Caco-2 (cell line): ENCODE measurements around the gene PPM1A. TPM values are rescaled to one million over a fixed set of nuclear protein-coding genes. Genes with fewer than 3 reads are reported as not detected.

Source experiments
- BruUV-seq: library from RNA; stranded (reverse); fragments of 400-500 nt; replicated peaks from 2 replicates; lab custom pipeline; 2021; lab: Mats Ljungman, UMichigan
- CTCF ChIA-PET: fragments of 300-600 bp; sonication (Branson Sonifier 250); formaldehyde crosslinking; loops from one replicate; lab custom pipeline; 2022; ENCODE audit warnings: antibody characterized with exemption; lab: Charles Lee
- POLR2A ChIA-PET: fragments of 300-600 bp; sonication (Branson Sonifier 250); formaldehyde crosslinking; loops from one replicate; lab custom pipeline; 2022; ENCODE audit warnings: antibody characterized with exemption; lab: Charles Lee
- DNase-seq, 2 experiments: peaks; one replicate each; pipeline versions ENCODE4 v3.0.0 to v3.0.0-alpha.2; 2020 to 2022
- H3K27me3 ChIP-seq: replicated peaks from 2 replicates; pipeline ENCODE4 v1.6.0; 2011; ENCODE audit warnings: low read length; ENCODE audit not compliant: control insufficient read depth, insufficient read depth
- H3K36me3 ChIP-seq: 2 replicates; pipeline ENCODE4 v1.5.1; 2011; ENCODE audit warnings: low read length; ENCODE audit not compliant: control insufficient read depth, insufficient read depth
- H3K4me1 ChIP-seq: fragments of 250-450 bp; sonication (Bioruptor Pico); 2 replicates; pipeline ENCODE4 v1.5.1; 2020; ENCODE audit warnings: mild to moderate bottlenecking
- H3K4me3 ChIP-seq: 2 replicates; pipeline ENCODE4 v1.5.1; 2011; ENCODE audit warnings: low read depth, mild to moderate bottlenecking, control low read depth, low read length
- H3K9me3 ChIP-seq: fragments of 250-450 bp; sonication (Bioruptor Pico); 2 replicates; pipeline ENCODE4 v1.5.1; 2020; ENCODE audit warnings: mild to moderate bottlenecking, moderate library complexity
- H3K27ac Mint-ChIP-seq: one replicate; pipeline ENCODE4 v1.8.0; 2022; ENCODE audit warnings: mixed read lengths; ENCODE audit not compliant: unreplicated experiment
- H3K27me3 Mint-ChIP-seq: one replicate; pipeline ENCODE4 v1.8.0; 2022; ENCODE audit warnings: mixed read lengths; ENCODE audit not compliant: insufficient read depth, unreplicated experiment
- H3K36me3 Mint-ChIP-seq: one replicate; pipeline ENCODE4 v1.8.0; 2022; ENCODE audit warnings: mild to moderate bottlenecking, mixed read lengths; ENCODE audit not compliant: insufficient read depth, unreplicated experiment
- H3K4me1 Mint-ChIP-seq: one replicate; pipeline ENCODE4 v1.8.0; 2022; ENCODE audit warnings: low read depth, mixed read lengths; ENCODE audit not compliant: unreplicated experiment
- H3K4me3 Mint-ChIP-seq: one replicate; pipeline ENCODE4 v1.8.0; 2022; ENCODE audit warnings: mild to moderate bottlenecking, moderate library complexity, mixed read lengths; ENCODE audit not compliant: unreplicated experiment
- H3K9me3 Mint-ChIP-seq: one replicate; pipeline ENCODE4 v1.8.0; 2022; ENCODE audit warnings: mixed read lengths; ENCODE audit not compliant: unreplicated experiment
- CTCF ChIP-seq, 2 experiments: fragments of 200-600 bp in 1 of 2; IDR thresholded peaks; 1 replicate in 1 of 2; 2 replicates in 1 of 2; pipeline versions ENCODE4 v1.5.1 to v1.8.0; 2011 to 2022; ENCODE audit warnings: antibody characterized with exemption in 1 of 2, control low read depth in 1 of 2, inconsistent platforms in 1 of 2, low read depth in 1 of 2, low read length in 1 of 2, mild to moderate bottlenecking in 1 of 2, moderate library complexity in 1 of 2; ENCODE audit not compliant: insufficient read depth in 1 of 2, severe bottlenecking in 1 of 2, unreplicated experiment in 1 of 2
- intact Hi-C: fragments of 100-400 bp; cut with micrococcal nuclease; formaldehyde crosslinking; loops from one replicate; pipeline ENCODE4 v1.10.0; 2022; ENCODE audit not compliant: unreplicated experiment
- total RNA-seq: library from RNA; stranded (reverse); gene quantifications from 2 replicates; pipeline ENCODE4 v1.2.3, GENCODE V29; 2022

The PPM1A gene
- total RNA-seq, 1 experiment from 2014 or later: 35.6 TPM

DNA sequence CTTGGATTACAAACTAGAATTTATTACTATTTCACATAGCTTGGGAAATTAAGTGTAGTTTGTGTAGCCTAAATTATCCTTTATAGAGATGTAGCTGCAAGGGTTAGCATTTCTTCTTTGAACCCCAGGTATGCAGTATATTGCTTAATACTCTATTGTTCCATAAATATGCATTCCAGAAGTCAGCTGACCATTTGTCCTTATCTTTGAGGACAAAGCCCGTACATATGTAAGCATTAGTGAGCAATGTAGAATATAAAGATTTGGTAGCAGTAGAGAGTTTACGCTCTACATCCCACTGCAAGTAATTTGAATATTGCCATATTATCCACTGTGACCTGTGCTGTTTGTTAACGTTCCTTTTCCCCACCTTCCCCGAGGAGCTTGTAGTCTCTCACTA is 26.9 kb downstream of the PPM1A start:
- H3K4me1 ChIP-seq: peaks cover 45% of the 10 kb centered on the region
- no TSS peak for BruUV-seq
- no peak overlapping the region for H3K4me3 ChIP-seq
- peak in 1 of 2 experiments; percentile 49 for DNase-seq
- H3K4me3 Mint-ChIP-seq: peak overlapping the region; percentile 30
- CTCF ChIA-PET: interaction anchor here (1.3 kb wide), 1 partner anchor 52 kb away, joined by 4 read pairs; no protein-coding TSS in a partner anchor
- intact Hi-C loops: loop anchor here (1.0 to 10.0 kb wide), 3 partner anchors 10 to 181 kb away; partner anchors contain the start of genes PCNX4 and PPM1A
- no peaks in the 10 kb centered on the region for H3K9me3 ChIP-seq
- H3K27ac Mint-ChIP-seq: no peak overlapping the region
- H3K36me3 Mint-ChIP-seq: no peaks in the 10 kb centered on the region
- TF ChIP-seq CTCF (IDR thresholded peaks at IDR 0.05; ENCODE audit: insufficient read depth in 1 of 2, low read depth in 1 of 2, low read length in 1 of 2, severe bottlenecking in 1 of 2, unreplicated experiment in 1 of 2): no peak
- POLR2A ChIA-PET: interaction anchor here (0.7 to 1.5 kb wide), 2 partner anchors 27 to 942 kb away, joined by 4 to 22 read pairs; partner anchors contain the start of gene PPM1A
- peaks cover 44% of the 10 kb centered on the region for H3K4me1 Mint-ChIP-seq
- no peaks in the 10 kb centered on the region for H3K9me3 Mint-ChIP-seq
- H3K27me3 ChIP-seq: no peaks in the 10 kb centered on the region
- H3K27me3 Mint-ChIP-seq: no peaks in the 10 kb centered on the region
- H3K36me3 ChIP-seq: no peaks in the 10 kb centered on the region; the same call in 1 of the 2 replicates

DNA sequence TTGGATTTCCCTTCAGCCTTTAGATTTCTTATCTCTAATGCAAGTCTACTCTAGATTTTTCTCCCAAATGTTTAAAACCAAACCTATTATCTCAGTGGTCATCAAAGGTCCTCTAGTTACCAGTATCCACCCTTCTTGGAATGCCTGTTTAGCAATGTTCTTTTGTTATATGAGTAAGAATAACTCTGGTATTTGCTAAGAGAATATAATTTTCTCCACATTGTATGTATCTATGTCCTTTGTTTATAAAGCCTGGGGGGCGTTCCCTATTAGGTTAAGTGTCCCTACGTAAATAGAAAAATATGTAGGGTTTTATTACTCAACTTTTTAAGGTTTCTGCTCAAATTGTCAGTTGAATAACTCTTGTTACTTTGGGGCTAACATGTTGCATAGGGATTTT is 27.3 kb downstream of the PPM1A start:
- Mint-ChIP-seq H3K4me3 (peak overlapping the region; percentile 30), H3K27ac (no peak overlapping the region), H3K36me3 (no peaks in the 10 kb centered on the region), H3K27me3 (no peaks in the 10 kb centered on the region), H3K9me3 (no peaks in the 10 kb centered on the region), H3K4me1 (peaks cover 40% of the 10 kb centered on the region)
- intact Hi-C loops: loop anchor here (1.0 to 10.0 kb wide), 3 partner anchors 10 to 182 kb away; partner anchors contain the start of genes PCNX4 and PPM1A
- ChIA-PET POLR2A (interaction anchor here (0.7 to 1.5 kb wide), 2 partner anchors 28 to 941 kb away, joined by 4 to 22 read pairs; partner anchors contain the start of gene PPM1A), CTCF (interaction anchor here (1.3 kb wide), 1 partner anchor 51 kb away, joined by 4 read pairs; no protein-coding TSS in a partner anchor)
- Histone ChIP-seq H3K27me3 (no peaks in the 10 kb centered on the region), H3K9me3 (no peaks in the 10 kb centered on the region), H3K4me3 (no peak overlapping the region), H3K4me1 (peaks cover 45% of the 10 kb centered on the region), H3K36me3 (no peaks in the 10 kb centered on the region; the same call in 1 of the 2 replicates)
- DNase-seq: peak in 1 of 2 experiments; percentile 14
- no TSS peak for BruUV-seq
- TF ChIP-seq CTCF (IDR thresholded peaks at IDR 0.05; ENCODE audit: insufficient read depth in 1 of 2, low read depth in 1 of 2, low read length in 1 of 2, severe bottlenecking in 1 of 2, unreplicated experiment in 1 of 2): no peak

GRCh38 chr14:60277605-60278190 is 28.7 kb downstream of the PPM1A start:
- intact Hi-C loops: loop anchor here (10.0 kb wide), 1 partner anchor 183 kb away; the partner anchor contains the start of gene PCNX4
- H3K4me3 Mint-ChIP-seq: no peak overlapping the region
- POLR2A ChIA-PET: no interaction called here
- H3K4me1 Mint-ChIP-seq: peaks cover 32% of the 10 kb centered on the region
- no peaks in the 10 kb centered on the region for H3K27me3 Mint-ChIP-seq
- Histone ChIP-seq H3K4me3 (no peak overlapping the region), H3K4me1 (peaks cover 44% of the 10 kb centered on the region), H3K9me3 (no peaks in the 10 kb centered on the region), H3K27me3 (no peaks in the 10 kb centered on the region), H3K36me3 (no peaks in the 10 kb centered on the region)
- no peak for TF ChIP-seq CTCF (IDR thresholded peaks at IDR 0.05; ENCODE audit: insufficient read depth in 1 of 2, low read depth in 1 of 2, low read length in 1 of 2, severe bottlenecking in 1 of 2, unreplicated experiment in 1 of 2)
- DNase-seq: no peak
- peaks cover 3% of the 10 kb centered on the region for H3K36me3 Mint-ChIP-seq
- CTCF ChIA-PET: interaction anchor here (0.6 kb wide), 1 partner anchor 23 kb away, joined by 3 read pairs; no protein-coding TSS in a partner anchor
- no TSS peak for BruUV-seq
- no peak overlapping the region for H3K27ac Mint-ChIP-seq
- H3K9me3 Mint-ChIP-seq: no peaks in the 10 kb centered on the region
